Cardiac muscle cell (in vitro differentiated cells and primary cell): Measurements from ENCODE around the gene B4GALNT3. TPM values are rescaled to one million over a fixed set of nuclear protein-coding genes. Genes with fewer than 3 reads are reported as not detected.
"Not testable (repeated sequence)": the region's sequence is repeated elsewhere in the genome, so short reads cannot be mapped to it uniquely, and the experiment has no call there.

ENCODE experiments used
- DNase-seq, 2 donors: peaks; one replicate each; pipeline versions ENCODE4 v3.0.0 to v3.0.0-alpha.2; 2010 to 2017; ENCODE audit warnings: low read depth in 1 of 2, low spot score in 1 of 2
- H3K27ac ChIP-seq: fragments of 200-600 bp; sonication (generic); 2 replicates; pipeline ENCODE4 v1.5.1; 2016
- H3K27me3 ChIP-seq: fragments of 200-600 bp; sonication (generic); 2 replicates; pipeline ENCODE4 v1.6.0; 2016; ENCODE audit warnings: control low read depth
- H3K36me3 ChIP-seq: fragments of 200-600 bp; sonication (generic); 2 replicates; pipeline ENCODE4 v1.5.1; 2016; ENCODE audit warnings: control low read depth
- H3K4me1 ChIP-seq: fragments of 200-600 bp; sonication (generic); 2 replicates; pipeline ENCODE4 v1.8.1; 2017; ENCODE audit warnings: low read depth, mild to moderate bottlenecking, mixed run types
- H3K4me3 ChIP-seq: fragments of 200-600 bp; sonication (generic); 2 replicates; pipeline ENCODE4 v1.5.1; 2016; ENCODE audit warnings: mild to moderate bottlenecking
- H3K9me3 ChIP-seq: fragments of 200-600 bp; sonication (generic); 2 replicates; pipeline ENCODE4 v1.5.1; 2017; ENCODE audit warnings: low read depth, mild to moderate bottlenecking, control low read depth
- polyA plus RNA-seq: library from polyadenylated mRNA; unstranded; fragments of >200 nt; fragmentation: Nextera tagmentation; extraction: Ambion mirVana; gene quantifications from 2 replicates; pipeline ENCODE4 v1.2.1, GENCODE V29; 2016
- total RNA-seq: library from RNA; depleted of rRNA; stranded (reverse); fragments of >200 nt; gene quantifications from 2 replicates; pipeline ENCODE4 v1.2.3, GENCODE V29; 2016
- TF ChIP-seq, protein P1 (sequence below): IDR thresholded peaks from 2 replicates; pipeline ENCODE4 v1.5.1; 2012; ENCODE audit warnings: low read depth, mild to moderate bottlenecking, low read length

B4GALNT3 gene
- total and polyA plus RNA-seq, 2 experiments from 2014 or later = 23.7 to 38.6 TPM

DNA sequence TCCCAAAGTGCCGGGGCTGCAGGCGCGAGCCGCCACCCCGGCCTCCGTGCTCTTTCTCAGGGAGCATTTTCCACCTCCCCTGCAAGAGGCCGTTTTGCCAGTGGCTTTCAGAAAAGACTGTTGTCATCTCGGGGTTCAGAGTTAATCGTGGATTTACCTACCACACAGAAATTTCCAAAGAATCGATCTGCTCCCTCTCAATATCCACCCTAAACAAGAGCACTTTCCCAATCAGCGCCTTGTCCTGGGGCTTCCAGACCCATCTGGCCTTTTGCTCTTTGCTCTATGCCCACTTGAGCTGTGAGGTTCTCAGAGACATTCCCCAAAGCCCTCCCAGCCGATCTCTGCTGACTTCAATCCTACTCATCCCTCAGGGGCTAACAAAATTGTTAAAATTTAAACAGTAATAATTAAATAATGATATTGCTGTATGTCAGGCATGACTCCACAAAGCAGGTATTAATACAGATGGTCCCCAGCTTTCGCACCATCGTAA lies 116.9 kb downstream of the B4GALNT3 start:
- no peaks in the 10 kb centered on the region for H3K27me3 ChIP-seq
- peaks cover 15% of the 10 kb centered on the region for H3K4me1 ChIP-seq
- H3K36me3 ChIP-seq = no peaks in the 10 kb centered on the region
- H3K27ac ChIP-seq = no peak overlapping the region
- no peak overlapping the region for H3K4me3 ChIP-seq
- H3K9me3 ChIP-seq = no peaks in the 10 kb centered on the region
- DNase-seq = no peak
- TF ChIP-seq, protein P1, sequence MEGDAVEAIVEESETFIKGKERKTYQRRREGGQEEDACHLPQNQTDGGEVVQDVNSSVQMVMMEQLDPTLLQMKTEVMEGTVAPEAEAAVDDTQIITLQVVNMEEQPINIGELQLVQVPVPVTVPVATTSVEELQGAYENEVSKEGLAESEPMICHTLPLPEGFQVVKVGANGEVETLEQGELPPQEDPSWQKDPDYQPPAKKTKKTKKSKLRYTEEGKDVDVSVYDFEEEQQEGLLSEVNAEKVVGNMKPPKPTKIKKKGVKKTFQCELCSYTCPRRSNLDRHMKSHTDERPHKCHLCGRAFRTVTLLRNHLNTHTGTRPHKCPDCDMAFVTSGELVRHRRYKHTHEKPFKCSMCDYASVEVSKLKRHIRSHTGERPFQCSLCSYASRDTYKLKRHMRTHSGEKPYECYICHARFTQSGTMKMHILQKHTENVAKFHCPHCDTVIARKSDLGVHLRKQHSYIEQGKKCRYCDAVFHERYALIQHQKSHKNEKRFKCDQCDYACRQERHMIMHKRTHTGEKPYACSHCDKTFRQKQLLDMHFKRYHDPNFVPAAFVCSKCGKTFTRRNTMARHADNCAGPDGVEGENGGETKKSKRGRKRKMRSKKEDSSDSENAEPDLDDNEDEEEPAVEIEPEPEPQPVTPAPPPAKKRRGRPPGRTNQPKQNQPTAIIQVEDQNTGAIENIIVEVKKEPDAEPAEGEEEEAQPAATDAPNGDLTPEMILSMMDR = no peak

DNA sequence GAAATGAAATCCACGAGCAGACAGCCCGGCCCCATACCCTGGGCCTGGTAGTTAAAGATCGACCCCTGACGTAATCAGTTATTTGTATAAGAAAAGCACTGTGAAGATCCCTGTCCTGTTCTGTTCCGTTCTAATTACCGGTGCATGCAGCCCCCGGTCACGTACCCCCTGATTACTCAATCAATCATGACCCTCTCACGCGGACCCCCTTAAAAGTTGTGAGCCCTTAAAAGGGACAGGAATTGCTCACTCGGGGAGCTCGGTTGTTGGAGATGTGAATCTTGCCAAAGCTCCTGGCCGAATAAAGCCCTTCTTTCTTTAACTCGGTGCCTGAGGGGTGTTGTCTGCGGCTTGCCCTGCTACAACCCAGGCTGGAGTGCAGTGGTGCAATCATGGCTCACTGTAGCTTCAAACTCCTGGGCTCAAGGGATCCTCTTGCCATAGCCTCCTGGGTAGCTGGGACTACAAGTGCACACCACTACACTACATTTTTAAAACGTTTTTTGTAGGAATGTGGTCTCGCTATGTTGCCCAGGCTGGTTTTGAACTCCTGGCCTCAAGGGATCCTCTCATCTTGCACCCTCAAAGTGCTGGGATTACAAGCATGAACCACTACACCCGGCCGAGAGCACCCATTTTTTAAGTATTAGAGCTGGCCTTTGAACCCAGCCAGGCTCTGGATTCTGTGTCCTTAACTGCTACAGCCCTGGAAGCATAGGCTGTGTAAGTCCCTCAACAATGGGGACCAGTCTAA lies 118.4 kb downstream of the B4GALNT3 start:
- not testable (repeated sequence) for H3K9me3 ChIP-seq, H3K27me3 ChIP-seq, H3K4me3 ChIP-seq, H3K36me3 ChIP-seq, DNase-seq
- Histone ChIP-seq H3K27ac (peak overlapping the region; percentile 66), H3K4me1 (peaks cover 18% of the 10 kb centered on the region)

DNA sequence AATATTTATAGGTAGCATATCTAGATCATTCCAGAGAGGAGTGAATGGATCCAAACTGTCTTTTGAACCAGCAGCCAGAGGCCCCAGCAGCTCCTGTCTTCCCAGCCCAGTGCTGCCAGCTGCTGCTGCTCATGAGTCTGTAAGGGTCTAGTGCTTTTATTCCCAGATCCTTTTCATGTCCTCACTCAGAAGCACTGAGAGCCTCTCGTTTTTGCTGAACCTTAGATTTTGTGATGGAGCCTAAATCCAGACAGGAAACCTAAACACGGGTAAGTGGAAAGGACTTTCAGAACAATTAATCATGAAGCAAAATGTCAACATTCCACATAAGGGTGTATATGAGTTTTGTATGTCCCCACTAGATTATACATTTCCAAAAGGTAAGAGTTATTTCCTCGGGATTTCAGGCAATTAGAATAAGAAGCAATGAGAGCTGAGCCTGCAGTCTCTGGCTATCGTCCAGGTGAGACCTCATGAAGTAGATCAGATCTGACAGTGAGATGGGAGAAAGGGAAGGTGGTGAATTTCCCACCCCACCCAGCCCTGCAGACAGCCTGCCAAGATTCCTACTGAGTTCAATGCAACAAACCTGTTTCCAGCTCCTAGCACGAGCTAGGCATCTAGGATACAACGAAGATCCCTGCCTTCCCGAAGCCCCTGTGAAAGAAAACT lies 119.1 kb downstream of the B4GALNT3 start:
- peak in 1 of 2 donors; percentile 37 for DNase-seq
- no peaks in the 10 kb centered on the region for H3K9me3 ChIP-seq
- peak overlapping the region; percentile 66 for H3K27ac ChIP-seq

DNA sequence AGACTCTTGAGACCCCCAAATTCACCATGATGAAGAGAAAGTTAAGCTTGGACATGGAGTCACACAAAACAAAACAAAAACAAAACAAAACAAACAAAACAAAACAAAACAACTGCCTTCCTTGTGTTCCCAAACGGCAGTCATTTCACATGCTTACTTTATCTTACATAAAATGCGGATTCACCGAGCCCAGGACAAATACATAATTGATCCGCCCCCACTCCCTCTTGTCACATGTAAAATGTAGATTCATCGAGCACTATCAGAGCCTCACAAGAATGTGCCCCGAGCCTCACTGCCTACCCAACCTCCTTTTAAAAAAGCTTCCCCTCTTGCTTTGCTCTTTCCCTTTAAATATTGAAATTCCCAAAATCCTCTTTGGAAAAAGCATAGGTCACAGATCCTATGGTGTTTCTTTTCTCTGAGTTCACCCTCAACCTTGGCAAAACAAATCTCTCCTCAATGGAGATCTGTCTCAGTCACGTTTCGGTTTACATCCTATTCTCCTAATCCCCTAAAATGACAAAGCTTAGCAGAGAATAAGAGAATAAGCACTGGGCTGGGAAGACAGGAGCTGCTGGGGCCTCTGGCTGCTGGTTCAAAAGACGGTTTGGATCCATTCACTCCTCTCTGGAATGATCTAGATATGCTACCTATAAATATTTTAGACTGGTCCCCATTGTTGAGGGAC lies 119.8 kb downstream of the B4GALNT3 start:
- H3K4me3 ChIP-seq = no peak overlapping the region
- no peak for DNase-seq
- no peaks in the 10 kb centered on the region for H3K9me3 ChIP-seq
- H3K4me1 ChIP-seq = peaks cover 26% of the 10 kb centered on the region
- TF ChIP-seq, protein P1 = no peak
- H3K27ac ChIP-seq = peak overlapping the region; percentile 66
- H3K36me3 ChIP-seq = no peaks in the 10 kb centered on the region
- no peaks in the 10 kb centered on the region for H3K27me3 ChIP-seq

More for the DNA sequence above, 119.1 kb downstream of the B4GALNT3 start:
- Histone ChIP-seq H3K4me1 (peaks cover 25% of the 10 kb centered on the region), H3K36me3 (no peaks in the 10 kb centered on the region), H3K4me3 (no peak overlapping the region), H3K27me3 (no peaks in the 10 kb centered on the region)
- TF ChIP-seq, protein P1 = no peak

DNA sequence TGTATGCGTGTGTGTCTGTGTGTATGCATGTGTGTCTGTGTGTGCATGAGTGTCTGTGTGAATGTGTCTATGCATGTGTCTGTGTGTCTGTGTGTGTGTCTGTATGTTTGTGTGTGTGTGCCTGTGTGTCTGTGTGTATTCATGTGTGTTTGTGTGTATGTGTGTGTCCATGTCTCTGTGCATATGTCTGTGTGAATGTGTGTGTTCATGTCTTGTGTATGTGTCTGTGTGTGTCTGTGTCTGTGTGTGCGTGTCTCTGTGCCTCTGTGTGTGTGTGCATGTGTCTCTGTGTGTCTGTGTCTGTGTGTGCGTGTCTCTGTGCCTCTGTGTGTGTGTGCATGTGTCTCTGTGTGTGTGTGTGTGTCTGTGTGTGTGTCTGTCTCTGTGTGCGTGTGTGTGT lies 121.1 kb downstream of the B4GALNT3 start:
- Histone ChIP-seq H3K27ac (no peak overlapping the region), H3K4me3 (no peak overlapping the region), H3K4me1 (peaks cover 26% of the 10 kb centered on the region), H3K36me3 (no peaks in the 10 kb centered on the region), H3K9me3 (no peaks in the 10 kb centered on the region), H3K27me3 (no peaks in the 10 kb centered on the region)
- TF ChIP-seq, protein P1 = no peak
- no peak for DNase-seq
